Measurements from ENCODE around the gene APMAP. TPM values are rescaled to one million over a fixed set of nuclear protein-coding genes. Genes with fewer than 3 reads are reported as not detected.
A peak's percentile ranks its signal among the peaks of the same experiment; 100 is the strongest.
"Not testable (repeated sequence)": the region's sequence is repeated elsewhere in the genome, so short reads cannot be mapped to it uniquely, and the experiment has no call there.

APMAP gene
- total RNA-seq, 1 donor from 2014 or later: 132 TPM

GRCh38 chr20:24935766-24936525, 56.6 kb downstream of the APMAP start:
- DNase-seq (ENCODE audit: extremely low read depth, low read depth, low spot score): no peak

GRCh38 chr20:24935140-24935539, 57.4 kb downstream of the APMAP start:
- DNase-seq (ENCODE audit: extremely low read depth, low read depth, low spot score): no peak

- no peak for DNase-seq (ENCODE audit: extremely low read depth, low read depth, low spot score)
Measured at GRCh38 chr20:24934716-24935115, 57.8 kb downstream of the APMAP start.

GRCh38 chr20:24934101-24934661, 58.4 kb downstream of the APMAP start:
- no peak for DNase-seq (ENCODE audit: extremely low read depth, low read depth, low spot score)

- DNase-seq (ENCODE audit: extremely low read depth, low read depth, low spot score): no peak
Measured at GRCh38 chr20:24933266-24933908, 59.2 kb downstream of the APMAP start.

GRCh38 chr20:24931893-24932292, 60.7 kb downstream of the APMAP start:
- not testable (repeated sequence) for DNase-seq (ENCODE audit: extremely low read depth, low read depth, low spot score)

GRCh38 chr20:24930724-24931688, 61.5 kb downstream of the APMAP start:
- not testable (repeated sequence) for DNase-seq (ENCODE audit: extremely low read depth, low read depth, low spot score)

GRCh38 chr20:24929867-24930723, 62.5 kb downstream of the APMAP start:
- DNase-seq (ENCODE audit: extremely low read depth, low read depth, low spot score): not testable (repeated sequence)

- not testable (repeated sequence) for DNase-seq (ENCODE audit: extremely low read depth, low read depth, low spot score)
Measured at GRCh38 chr20:24929259-24929658, 63.3 kb downstream of the APMAP start.

- DNase-seq (ENCODE audit: extremely low read depth, low read depth, low spot score): not testable (repeated sequence)
Measured at GRCh38 chr20:24920706-24921105, 71.8 kb downstream of the APMAP start.

- not testable (repeated sequence) for DNase-seq (ENCODE audit: extremely low read depth, low read depth, low spot score)
Measured at GRCh38 chr20:24919665-24920064, 72.9 kb downstream of the APMAP start.

GRCh38 chr20:24918579-24919566, 73.7 kb downstream of the APMAP start:
- DNase-seq (ENCODE audit: extremely low read depth, low read depth, low spot score): no peak

GRCh38 chr20:24917797-24918578, 74.6 kb downstream of the APMAP start:
- peak; percentile 2 for DNase-seq (ENCODE audit: extremely low read depth, low read depth, low spot score)

- DNase-seq (ENCODE audit: extremely low read depth, low read depth, low spot score): no peak
Measured at GRCh38 chr20:24917056-24917455, 75.5 kb downstream of the APMAP start.

- no peak for DNase-seq (ENCODE audit: extremely low read depth, low read depth, low spot score)
Measured at GRCh38 chr20:24916412-24916811, 76.1 kb downstream of the APMAP start.

- DNase-seq (ENCODE audit: extremely low read depth, low read depth, low spot score): no peak
Measured at GRCh38 chr20:24915892-24916291, 76.7 kb downstream of the APMAP start.

GRCh38 chr20:24915440-24915839, 77.1 kb downstream of the APMAP start:
- DNase-seq (ENCODE audit: extremely low read depth, low read depth, low spot score): no peak
